ENCODE results near the gene VSNL1.
"Not testable (repeated sequence)": the region's sequence is repeated elsewhere in the genome, so short reads cannot be mapped to it uniquely, and the experiment has no call there.

Gene VSNL1

GRCh38 chr2:17542471-17542870 lies 2.0 kb downstream of the VSNL1 start:
- no peak for DNase-seq (ENCODE audit: low read depth)

GRCh38 chr2:17543131-17543660 lies 2.7 kb downstream of the VSNL1 start:
- no peak for DNase-seq (ENCODE audit: low read depth)

GRCh38 chr2:17543848-17544247 lies 3.4 kb downstream of the VSNL1 start:
- DNase-seq (ENCODE audit: low read depth) = no peak

DNA sequence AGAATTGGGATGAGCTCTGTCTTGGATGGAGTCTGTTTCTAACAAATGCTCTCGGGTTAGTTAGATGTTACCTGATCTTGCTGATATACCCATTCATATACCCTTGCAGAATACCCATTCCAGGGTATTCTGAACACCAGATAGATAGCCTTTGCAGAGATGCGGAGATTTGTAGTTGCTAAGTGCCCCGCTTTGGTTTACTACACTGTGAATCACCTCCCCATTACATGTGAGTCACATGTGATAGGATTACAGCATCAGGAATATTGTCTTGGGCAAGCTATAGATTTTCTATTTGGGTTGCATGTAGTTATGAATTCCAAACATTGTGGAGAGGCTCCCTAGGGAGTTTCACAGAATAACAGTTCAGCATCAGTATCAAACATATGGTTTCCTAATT lies 3.8 kb downstream of the VSNL1 start:
- no peak for DNase-seq (ENCODE audit: low read depth)

DNA sequence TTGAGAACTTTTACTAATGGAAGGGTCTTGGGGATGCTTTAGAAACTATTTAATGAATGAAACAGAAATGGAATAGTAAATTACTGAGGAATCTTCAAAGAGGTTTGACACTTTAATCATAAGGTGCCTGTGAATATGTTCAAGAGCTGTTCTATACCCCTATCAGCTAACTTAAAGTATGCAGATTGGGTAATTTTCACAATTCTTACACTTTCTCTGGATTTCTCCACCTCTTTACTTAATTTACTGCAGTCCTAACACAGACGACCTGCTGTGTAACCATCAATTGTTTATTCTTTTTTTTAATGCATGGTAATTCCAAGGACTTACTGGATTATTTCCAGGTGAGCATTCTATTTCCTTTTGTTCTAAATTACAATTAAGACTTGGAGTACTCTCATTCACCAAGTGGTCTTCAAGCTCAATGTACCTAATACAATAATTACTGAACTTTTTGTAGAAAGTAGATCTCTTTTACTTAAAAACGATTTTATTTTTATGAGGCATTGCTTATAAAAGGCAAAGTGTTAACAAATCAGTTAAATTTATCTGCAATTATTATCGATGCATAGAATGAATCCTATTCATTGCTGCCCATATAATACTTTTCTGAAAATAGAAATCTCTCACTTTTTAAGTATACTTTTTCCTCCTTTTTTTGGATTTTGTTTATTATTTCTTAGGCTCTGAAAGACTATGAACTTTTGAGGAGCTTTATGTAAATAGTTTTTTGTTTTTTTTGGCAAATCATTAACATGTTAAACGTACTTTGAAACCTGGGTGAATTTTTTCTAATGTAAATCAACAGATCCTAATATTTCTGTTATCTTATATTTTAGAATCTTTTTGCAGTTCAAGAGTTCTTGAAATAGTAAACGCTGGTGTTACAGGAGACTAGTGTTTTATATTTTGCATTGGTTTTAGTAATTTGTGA lies 5.5 kb downstream of the VSNL1 start:
- DNase-seq (ENCODE audit: low read depth) = no peak

- DNase-seq (ENCODE audit: low read depth) = no peak
Measured at GRCh38 chr2:17547237-17547636, 6.7 kb downstream of the VSNL1 start.

- DNase-seq (ENCODE audit: low read depth) = no peak
Measured at GRCh38 chr2:17547737-17548136, 7.2 kb downstream of the VSNL1 start.

- no peak for DNase-seq (ENCODE audit: low read depth)
Measured at GRCh38 chr2:17550907-17551306, 10.4 kb downstream of the VSNL1 start.

GRCh38 chr2:17555150-17555549 lies 14.7 kb downstream of the VSNL1 start:
- no peak for DNase-seq (ENCODE audit: low read depth)

GRCh38 chr2:17557596-17557995 lies 17.1 kb downstream of the VSNL1 start:
- no peak for DNase-seq (ENCODE audit: low read depth)

GRCh38 chr2:17558053-17558452 lies 17.6 kb downstream of the VSNL1 start:
- DNase-seq (ENCODE audit: low read depth) = no peak

- DNase-seq (ENCODE audit: low read depth) = no peak
Measured at GRCh38 chr2:17558878-17559277, 18.4 kb downstream of the VSNL1 start.

DNA sequence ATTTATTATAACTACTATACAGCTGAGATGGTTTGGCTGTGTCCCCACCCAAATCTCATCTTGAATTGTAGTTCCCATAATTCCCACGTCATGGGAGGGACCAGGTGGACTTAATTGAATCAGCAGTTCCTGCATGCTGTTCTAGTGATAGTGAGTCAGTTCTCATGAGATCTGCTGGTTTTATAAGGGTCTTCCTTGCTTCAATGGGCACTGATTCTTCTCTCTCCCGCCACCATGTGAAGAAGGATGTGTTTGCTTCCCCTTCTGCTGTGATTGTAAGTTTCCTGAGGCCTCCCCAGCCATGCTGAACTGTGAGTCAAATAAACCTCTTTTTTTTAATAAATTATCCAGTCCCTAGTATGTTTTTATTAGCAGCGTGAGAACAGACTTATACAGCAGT lies 25.2 kb downstream of the VSNL1 start:
- not testable (repeated sequence) for DNase-seq (ENCODE audit: low read depth)

DNA sequence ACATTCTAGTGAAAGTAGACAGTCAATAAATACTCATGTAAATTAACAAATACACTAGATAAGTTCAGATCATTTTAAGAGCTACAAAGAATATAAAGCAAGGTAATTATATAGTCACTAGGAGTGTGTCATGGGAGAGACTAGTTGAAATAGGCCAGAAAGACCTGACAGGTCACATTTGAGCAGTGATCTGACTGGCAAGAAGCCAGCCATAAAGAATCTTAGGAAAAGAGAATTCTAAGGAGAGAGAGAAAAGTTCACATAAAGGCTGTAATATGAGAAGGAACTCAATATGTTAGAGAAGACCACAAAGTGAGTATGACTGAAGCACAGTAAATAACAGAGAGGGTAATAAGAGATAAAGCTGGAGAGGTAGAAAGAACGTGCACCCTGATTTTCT lies 31.2 kb downstream of the VSNL1 start:
- DNase-seq (ENCODE audit: low read depth) = no peak

DNA sequence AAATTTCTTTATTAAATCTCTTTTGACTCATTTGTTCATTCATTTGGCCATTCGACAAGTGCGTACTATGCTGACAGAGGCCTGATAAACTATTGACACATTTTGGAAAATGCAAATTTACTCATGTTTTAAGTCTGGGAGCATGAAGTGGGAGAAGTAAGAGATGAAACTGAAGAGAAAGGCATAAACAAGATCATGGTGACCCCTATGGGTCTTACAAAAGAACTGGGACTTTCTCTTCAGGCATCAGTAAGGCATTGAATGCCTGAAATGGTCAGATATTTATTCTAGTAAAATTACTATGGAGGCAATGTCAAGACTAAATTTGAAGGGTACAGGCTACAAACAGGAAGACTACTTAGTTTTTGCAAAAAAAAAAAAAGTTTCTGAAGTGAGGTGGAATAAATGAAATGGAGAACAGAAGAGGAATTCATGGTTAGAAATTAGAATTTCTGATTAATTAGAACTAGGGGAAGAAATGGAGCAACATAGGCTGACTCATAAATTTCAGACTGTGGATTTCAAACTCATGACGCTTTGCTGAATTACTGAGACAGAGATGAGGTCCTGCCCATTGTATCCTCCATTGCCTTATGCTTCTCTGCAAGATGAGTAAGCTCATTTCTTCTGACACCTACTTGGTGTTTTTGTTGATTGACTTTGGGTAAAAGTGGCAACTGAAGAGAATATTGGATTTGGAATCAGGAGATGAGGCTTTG lies 32.7 kb downstream of the VSNL1 start:
- DNase-seq (ENCODE audit: low read depth) = no peak

GRCh38 chr2:17573804-17574175 lies 33.3 kb downstream of the VSNL1 start:
- DNase-seq (ENCODE audit: low read depth) = no peak

DNA sequence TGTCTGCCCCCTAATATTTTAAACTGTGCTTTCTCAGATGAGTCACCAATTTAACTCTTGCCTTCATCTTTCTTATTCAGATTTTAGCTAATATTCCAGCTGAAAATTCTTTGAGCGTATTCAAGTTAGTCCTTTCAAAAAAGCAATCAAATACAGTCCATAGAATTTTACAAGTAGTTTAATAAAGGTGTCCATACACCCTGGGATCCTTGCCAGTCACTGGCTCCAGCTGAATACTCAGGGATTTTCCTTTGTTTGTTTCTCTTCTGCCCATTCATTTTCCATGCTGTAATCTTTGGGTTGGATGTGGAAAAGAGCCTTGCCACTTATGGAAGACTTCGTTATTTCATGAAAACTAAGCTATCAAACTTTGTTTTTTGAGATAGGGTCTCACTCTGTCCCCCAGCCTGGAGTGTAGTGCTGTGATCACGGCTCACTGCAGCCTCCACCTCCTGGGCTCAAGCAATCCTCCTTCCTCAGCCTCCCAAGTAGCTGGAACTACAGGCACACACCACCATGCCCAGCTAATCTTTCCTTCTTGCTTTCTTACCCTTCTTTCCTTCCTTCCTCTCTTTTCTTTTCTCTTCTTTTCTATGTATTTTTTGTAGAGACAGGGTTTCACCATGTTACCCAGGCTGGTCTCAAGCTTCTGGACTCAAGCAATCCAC lies 34.0 kb downstream of the VSNL1 start:
- DNase-seq (ENCODE audit: low read depth) = no peak

- DNase-seq (ENCODE audit: low read depth) = no peak
Measured at GRCh38 chr2:17576802-17577201, 36.3 kb downstream of the VSNL1 start.

- no peak for DNase-seq (ENCODE audit: low read depth)
Measured at GRCh38 chr2:17578466-17578928, 38.0 kb downstream of the VSNL1 start.

DNA sequence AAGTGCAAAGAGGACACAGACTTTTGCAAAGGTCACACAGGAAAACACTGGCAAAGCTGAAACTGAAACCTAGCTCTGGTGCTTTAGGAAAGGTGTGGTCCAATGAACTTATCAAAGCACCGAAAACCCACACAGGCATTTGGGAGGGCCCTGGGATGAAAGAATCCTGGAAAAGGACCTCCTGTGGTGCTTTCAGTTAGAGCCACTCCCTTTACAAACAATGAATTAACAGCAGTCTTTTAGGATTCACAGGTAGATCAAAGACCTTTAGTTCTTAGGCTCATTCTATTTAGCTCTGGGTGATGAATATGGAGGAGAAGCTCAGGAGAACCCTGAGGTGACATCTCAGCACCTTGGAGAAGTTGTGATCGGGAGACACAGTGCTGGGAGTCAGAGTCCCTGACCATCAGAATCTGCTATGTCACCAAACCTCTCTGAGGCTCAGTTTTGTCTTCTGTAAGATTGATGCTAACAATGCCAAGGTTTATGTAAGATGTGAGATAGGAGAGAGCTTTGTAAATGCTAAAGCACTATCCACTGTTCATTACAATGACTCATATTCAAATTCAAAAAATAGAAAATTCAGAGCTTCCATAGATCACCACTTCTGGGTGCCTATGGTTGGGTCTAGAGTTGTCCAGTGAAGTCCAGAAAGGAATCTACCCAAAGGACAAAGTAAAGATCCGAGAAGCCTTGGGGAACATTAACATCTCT lies 39.3 kb downstream of the VSNL1 start:
- DNase-seq (ENCODE audit: low read depth) = no peak

DNA sequence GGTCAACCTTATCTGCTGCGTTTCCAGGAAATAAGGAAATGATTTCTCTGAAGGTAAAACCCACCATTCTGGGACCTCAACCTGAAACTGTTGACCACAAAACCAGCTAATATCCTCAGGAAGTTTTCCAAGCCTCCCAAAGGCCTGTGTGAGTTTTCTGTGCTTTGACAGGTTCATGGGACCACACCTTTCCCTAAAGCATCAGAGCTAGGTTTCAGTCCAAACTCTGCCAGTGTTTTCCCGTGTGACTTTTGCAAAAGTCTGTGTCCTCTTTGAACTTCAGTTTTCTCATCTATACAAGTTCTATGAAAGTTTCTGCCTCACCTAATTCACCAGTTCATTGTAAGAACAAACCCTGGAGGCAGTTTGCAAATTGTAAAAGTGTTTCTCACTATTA lies 39.8 kb downstream of the VSNL1 start:
- DNase-seq (ENCODE audit: low read depth) = no peak

DNA sequence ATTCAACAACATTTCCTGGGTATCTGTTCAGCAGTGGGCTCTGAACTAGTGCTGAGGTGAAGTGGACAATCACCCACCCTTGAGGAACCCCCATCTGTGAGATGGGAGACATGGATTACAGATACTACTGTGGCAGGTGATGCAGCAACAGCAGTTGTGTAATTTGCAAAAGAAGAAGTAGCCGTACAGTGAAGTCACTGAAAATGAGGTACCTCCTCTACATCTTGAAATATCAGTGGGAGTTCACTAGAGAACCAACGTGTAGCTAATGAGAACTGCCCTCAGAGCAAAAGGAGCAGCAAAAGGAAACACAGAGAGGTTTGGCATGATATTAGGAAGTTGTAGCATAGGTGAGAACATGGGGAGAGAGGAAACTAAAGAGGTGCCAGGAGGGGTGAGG lies 41.3 kb downstream of the VSNL1 start:
- no peak for DNase-seq (ENCODE audit: low read depth)

Data from stimulated activated CD8-positive, alpha-beta memory T cell treated with anti-CD3 and anti-CD28 coated beads, Interleukin-12 subunit alpha, Interleukin-12 subunit beta, amount 100 ng/mL, for 1 hour (primary cell).